ENCODE results near the gene MRPS34.
A peak's percentile ranks its signal among the peaks of the same experiment; 100 is the strongest.

Gene MRPS34

DNA sequence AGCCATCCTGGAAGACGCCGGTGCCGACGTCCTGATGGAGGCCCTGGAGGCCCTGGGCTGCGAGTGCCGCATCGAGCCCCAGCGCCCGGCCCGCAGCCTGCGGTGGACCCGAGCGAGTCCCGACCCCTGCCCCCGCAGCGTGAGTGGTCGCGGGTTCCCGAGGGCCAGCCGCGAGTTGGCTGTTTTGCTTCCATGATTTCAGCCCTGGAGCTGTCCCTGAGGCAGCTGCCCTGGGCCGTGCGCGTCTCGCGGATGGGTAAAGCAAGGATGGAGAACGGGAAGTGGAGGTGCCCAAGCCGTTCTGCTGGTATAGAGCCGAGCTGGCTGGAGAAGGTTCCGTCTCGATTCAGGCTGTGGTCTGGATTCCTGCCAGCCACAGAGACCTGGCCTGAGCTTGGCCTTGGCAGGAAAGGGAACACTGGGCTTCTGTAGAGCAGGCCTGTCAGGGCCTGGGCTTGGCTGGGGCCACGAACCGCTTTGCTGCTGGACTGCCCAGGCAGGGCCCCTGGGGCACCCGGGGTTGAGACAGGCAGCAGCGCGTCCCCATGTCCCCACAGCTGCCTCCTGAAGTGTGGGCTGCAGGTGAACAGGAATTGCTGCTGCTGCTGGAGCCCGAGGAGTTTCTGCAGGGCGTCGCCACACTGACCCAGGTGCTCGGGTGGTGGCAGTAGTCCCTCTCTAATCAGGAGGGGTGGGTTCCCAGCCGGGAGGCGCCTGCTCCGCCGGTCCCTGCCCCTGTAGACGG lies 941 bp upstream of the MRPS34 start:
- in situ Hi-C loops (cut with MboI; ENCODE audit: low pct_unique_long_range_greater_than_20kb, low sequenced_read_pairs): no loop called here
- DNase-seq: peak; percentile 48

DNA sequence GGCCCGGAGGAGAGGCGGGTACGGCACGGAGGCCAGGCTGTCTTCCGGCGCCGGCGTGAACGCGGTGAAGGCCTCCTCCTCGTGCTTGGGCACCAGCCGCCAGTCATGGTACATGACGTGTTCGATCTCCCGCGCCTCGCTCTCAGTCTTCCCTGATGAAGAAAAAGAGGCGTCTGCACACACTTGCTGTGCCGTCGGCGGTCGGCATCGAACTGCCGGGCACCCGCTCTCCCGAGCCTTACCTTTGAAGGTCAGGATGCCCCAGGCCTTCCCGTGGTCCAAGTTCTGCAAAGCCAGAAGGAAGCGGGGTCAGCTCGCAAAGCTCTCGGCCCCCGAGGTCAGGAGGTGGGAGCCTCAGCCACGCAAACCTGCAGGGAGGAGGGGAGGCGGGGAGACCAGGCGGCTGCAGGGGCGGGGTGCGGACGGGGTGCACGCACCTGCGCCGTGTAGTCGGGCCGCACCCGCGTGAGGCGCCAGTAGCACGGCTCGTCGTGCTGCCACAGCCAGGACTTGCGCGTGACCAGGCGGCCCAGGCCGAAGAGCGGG lies 499 bp downstream of the MRPS34 start, which contains the start of gene EME2:
EME2 (plus strand) TSS at position 449 of the 546 bp plus-strand sequence. CDS start 418 bp downstream, outside the sequence.
- DNase-seq: no peak
- in situ Hi-C loops (cut with MboI; ENCODE audit: low pct_unique_long_range_greater_than_20kb, low sequenced_read_pairs): no loop called here

DNA sequence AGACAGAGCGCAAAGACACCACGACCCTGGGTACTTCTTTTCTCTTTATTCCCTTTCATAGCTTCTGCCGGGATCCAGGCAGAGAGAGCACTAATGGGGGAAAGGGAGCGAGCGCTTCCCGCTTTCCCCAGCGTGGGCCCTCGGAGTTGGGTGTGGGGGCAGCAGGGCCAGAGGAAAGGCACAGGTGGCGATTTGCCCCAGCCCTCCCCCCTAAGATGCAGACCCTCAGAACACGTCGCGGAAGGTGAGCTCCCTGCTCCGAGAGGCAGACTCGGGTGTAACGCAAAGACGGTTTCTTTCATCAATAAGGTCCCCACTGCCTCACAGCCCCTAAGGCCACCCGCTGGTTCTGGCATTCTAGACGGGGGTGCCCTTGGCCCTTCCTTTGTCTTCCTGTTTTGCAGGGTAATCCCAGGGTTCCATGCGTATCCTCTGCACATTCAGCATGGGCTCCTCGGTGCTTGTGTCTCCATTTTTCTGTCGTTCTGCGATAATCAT lies 1.0 kb downstream of the MRPS34 start:
- in situ Hi-C loops (cut with MboI; ENCODE audit: low pct_unique_long_range_greater_than_20kb, low sequenced_read_pairs): no loop called here
- DNase-seq: peak; percentile 41

DNA sequence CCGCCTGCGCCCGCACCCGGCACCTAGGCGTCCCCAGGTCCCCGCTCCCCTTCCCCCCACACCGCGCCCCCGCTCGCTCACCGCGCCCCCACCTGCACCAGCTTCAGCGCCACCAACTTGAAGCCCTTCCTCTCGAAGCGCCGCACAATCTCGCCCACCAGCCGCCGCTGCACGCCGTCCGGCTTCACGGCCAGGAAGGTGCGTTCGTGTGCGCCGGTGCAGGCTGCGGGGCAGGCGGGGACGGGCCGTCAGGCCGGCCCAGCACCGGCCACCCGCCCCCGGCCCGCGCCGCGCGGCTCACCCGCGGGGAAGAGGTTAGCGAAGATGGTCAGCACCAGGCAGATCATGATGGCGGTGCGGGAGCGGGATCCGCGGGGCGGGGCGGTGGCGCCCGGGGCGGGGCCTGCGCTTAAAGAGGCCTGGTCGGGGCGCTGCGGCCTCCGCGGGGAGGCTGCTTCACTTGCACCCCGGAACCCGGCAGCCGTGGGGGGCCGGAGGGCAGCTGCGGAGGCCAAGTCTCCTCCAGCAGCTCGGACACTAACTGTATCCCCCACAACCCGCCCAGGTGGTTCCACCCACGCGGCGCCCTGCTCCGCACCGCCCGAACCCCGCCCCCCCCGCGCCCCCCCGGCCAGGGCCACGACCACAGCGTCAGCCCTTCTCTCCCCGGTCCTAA lies 1.6 kb downstream of the MRPS34 start, which contains the start of gene NME3:
NME3 (minus strand) TSS at position 356 of the 676 bp plus-strand sequence; CDS start at position 347, 9 bp downstream.
- peak; percentile 19 for DNase-seq
- in situ Hi-C loops (cut with MboI; ENCODE audit: low pct_unique_long_range_greater_than_20kb, low sequenced_read_pairs): no loop called here

DNA sequence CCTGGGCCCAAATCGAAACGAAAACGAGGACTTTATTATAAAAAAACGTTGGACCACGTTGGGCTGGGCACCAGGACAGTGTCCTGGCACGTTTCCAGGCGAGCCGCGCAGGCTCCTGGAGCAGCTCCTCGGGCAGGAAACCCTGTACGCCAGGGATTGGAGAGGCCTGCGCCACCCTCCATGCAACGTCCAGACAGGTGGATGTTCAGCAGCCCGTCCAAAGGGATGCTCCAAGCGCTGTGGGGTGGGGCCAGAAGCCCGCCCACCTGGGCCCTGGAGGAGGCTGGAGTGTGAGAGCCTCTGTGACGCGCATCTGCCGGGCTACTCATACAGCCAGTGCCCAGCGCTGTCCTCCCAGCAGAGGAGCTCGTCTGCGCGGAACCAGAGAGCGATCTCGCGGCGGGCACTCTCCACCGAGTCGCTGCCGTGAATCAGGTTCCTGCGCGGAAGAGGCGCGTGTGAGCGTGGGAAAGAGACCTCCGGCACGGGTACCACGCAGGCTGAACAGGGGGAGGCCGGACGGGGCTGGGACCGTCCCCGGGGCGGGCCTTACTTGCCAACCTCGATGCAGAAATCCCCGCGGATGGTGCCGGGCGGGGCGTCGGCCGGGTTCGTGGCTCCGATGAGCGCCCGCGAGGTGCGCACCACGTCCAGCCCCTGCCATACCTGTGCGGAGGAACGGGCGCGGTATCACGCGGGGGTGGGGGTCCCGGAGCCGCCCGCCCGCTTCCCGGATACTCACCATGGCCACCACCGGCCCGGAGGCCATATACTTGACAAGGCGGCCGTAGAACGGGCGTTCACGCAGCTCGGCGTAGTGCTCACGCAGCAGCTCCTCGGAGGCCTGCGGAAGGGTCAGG lies 2.4 kb downstream of the MRPS34 start:
- no peak for DNase-seq
- in situ Hi-C loops (cut with MboI; ENCODE audit: low pct_unique_long_range_greater_than_20kb, low sequenced_read_pairs): no loop called here

DNA sequence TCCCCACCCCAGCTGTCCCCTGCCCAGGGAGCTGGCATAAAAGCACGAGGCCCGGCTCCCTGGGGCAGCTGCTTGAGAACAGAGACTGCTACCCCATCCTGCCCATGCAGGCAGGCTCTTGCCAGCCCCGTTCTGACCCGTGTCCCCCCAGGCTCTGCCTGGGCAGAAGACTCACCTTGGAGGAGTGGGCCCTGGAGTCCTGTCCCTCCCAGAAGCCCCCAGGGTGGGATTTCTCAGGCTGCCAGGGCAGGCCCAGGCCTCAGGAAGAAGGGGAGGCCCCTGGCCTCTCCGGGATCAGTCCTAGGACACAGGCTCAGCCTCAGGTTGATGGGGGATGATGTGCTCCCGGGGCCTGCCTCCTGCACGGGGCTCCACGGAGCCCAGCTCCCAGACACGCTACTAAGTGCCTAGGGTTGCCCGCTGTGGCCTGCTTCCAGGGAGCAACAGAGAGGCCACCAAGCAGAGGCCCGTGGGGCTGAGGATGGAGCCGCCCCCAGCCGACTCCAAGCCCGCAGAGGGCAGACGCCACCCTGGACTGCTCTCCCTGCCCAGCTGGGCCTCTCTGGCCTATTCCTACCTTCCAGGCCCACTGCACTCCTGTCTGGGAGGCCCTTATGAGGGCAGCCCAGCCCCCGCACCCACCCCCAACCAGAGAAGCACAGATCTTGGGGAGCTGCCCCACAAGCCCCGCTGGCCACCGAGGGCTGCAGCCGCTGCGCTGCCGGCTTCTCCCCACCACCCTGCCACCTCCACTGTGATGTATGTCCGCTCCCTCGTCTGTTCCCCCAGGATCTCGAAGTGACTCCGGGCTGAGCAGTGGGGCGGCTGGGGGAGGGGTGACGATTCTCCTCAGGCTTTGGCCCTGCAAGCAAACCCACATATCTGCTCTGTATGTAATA lies 3.3 kb downstream of the MRPS34 start:
- in situ Hi-C loops (cut with MboI; ENCODE audit: low pct_unique_long_range_greater_than_20kb, low sequenced_read_pairs): no loop called here

DNA sequence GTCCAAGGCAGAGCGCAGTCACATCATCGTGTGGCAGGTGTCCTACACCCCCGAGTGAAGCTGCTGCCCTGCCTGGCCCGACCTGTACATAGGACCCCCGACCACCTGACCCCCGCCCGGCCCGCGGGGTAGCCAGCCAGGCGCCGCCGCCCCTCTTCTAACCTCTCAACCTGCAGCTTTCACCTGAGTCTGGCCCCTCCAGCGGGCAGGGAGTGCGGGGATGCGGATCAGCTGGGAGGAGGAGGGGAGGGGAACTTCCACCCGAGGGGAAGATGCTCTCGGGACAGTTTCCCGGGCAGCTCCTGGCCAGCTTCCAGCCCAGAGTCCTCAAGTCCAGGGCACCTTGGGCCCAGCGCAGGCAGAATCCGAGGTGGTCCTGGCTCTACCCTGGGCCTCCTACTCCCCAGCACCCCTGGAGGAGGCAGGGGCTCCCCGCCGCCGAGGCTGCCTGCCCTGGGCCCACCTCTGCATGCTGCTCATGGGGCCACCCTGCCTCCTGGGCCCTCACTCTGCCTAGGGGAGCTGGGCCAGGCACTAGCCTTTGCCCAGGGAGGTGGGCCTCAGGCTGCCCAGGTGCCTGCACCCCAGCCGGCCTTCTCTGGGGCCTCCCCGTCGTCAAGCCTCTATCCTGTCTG lies 4.0 kb downstream of the MRPS34 start:
- in situ Hi-C loops (cut with MboI; ENCODE audit: low pct_unique_long_range_greater_than_20kb, low sequenced_read_pairs): no loop called here

More for the DNA sequence above, 3.3 kb downstream of the MRPS34 start:
- no peak for DNase-seq

DNA sequence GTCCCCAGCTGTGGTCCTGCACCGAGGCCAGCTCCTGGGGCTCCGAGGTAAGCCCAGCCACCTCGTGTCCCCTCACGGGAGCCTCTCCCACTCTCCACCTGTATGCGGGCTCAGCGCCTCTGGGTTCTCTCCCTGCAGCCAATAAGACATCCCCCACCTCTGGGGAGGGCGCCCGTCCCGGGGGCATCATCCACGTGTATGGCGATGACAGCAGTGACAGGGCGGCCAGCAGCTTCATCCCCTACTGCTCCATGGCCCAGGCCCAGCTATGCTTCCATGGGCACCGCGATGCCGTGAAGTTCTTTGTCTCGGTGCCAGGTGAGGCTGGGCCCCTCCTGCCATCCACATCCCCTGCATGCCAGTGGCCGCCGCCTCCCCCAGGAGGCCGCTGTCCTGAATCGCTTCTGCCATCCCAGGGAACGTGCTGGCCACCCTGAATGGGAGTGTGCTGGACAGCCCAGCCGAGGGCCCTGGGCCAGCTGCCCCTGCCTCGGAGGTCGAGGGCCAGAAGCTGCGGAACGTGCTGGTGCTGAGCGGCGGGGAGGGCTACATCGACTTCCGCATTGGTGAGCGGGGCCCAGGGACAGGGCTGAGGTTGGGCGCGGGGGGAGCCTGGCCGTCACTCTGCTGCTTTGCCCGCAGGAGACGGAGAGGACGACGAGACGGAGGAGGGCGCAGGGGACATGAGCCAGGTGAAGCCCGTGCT lies 4.7 kb downstream of the MRPS34 start:
- in situ Hi-C loops (cut with MboI; ENCODE audit: low pct_unique_long_range_greater_than_20kb, low sequenced_read_pairs): no loop called here
- DNase-seq: no peak

More for the DNA sequence above, 4.0 kb downstream of the MRPS34 start:
- no peak for DNase-seq

DNA sequence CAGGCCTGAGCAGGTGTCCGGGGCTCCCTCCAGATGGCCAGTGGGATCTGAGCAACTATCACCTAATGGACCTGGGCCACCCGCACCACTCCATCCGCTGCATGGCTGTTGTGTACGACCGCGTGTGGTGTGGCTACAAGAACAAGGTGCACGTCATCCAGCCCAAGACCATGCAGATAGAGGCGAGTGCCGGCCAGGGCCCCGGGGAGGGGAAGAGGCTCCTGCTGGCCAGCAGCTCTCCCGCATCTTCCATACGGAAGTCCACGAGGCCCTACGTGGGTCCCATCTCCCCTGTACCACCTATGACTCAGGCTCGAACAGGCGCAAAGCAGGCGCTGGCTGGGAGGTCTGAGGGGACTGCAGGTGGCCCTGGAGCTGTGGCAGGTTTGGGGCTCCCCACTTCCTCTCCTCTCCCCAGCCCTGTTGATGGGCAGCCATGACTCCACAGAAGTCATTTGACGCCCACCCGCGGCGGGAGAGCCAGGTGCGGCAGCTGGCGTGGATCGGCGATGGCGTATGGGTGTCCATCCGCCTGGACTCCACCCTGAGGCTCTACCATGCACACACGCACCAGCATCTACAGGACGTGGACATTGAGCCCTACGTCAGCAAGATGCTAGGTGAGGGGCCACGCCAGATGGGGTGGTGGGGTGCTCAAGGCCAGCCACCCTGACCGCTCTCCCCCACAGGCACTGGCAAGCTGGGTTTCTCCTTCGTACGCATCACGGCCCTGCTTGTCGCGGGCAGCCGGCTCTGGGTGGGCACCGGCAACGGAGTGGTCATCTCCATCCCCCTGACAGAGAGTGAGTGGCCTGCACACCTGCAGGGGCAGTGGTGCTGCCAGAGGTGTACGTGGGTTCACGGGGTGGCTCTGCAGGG lies 5.6 kb downstream of the MRPS34 start:
- in situ Hi-C loops (cut with MboI; ENCODE audit: low pct_unique_long_range_greater_than_20kb, low sequenced_read_pairs): no loop called here
- no peak for DNase-seq

DNA sequence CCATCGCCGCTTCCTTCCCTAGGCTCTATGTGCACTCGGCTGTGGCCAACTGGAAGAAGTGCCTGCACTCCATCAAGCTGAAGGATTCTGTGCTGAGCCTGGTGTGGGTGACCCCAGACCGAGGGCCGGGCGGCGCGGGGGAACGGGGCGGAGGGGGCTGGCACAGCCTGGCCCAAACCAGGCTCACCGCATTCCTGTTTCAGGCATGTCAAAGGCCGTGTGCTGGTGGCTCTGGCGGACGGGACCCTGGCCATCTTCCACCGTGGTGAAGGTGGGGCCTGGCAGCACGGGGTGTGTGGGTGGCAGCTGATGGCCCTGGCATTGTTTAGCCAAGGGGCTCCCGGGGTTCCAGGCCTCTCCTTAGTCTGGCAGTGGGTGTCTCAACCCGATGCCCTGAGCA lies 6.2 kb downstream of the MRPS34 start:
- in situ Hi-C loops (cut with MboI; ENCODE audit: low pct_unique_long_range_greater_than_20kb, low sequenced_read_pairs): no loop called here
- DNase-seq: no peak

DNA sequence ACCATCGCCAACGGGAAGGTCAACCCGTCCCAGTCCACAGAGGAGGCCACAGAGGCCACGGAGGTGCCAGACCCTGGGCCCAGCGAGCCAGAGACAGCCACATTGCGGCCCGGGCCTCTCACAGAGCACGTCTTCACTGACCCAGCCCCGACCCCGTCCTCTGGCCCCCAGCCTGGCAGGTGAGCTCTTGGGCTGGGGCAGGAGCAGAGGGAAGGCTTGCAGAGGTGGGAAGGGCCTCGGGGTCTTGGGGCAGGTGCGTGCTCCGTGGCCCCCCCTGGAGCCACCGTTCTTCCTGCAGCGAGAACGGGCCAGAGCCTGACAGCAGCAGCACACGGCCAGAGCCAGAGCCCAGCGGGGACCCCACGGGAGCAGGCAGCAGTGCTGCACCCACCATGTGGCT lies 6.7 kb downstream of the MRPS34 start:
- DNase-seq: no peak
- in situ Hi-C loops (cut with MboI; ENCODE audit: low pct_unique_long_range_greater_than_20kb, low sequenced_read_pairs): no loop called here

DNA sequence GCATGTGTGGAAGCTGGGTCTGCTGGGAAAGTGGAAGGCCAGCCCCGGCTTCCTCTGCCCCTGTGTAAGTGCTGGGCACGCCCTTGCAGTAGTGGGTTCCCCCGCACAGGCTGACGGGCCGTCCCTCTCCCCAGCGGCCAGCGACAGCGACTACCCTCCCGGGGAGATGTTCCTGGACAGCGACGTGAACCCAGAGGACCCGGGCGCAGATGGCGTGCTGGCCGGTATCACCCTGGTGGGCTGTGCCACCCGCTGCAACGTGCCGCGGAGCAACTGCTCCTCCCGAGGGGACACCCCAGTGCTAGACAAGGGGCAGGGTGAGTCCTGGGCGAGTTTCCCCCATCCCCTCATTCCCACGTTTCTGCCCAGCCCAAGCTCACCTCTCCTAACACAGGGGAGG lies 7.1 kb downstream of the MRPS34 start:
- no peak for DNase-seq
- in situ Hi-C loops (cut with MboI; ENCODE audit: low pct_unique_long_range_greater_than_20kb, low sequenced_read_pairs): no loop called here

DNA sequence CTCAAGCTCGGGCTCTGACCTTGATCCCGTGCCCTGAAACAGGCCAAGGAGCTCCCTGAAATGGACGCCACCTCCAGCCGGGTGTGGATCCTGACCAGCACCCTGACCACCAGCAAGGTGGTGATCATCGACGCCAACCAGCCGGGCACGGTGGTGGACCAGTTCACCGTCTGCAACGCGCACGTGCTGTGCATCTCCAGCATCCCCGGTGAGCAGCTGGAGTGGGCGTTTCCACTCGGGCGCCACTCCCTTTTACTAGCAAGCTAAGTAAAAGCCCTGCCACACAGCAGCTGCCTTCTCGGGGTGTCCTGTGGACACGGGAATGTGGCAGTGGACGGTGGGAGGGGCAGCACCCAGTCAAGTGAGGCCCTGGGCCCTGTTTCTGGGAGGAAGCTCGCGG lies 8.0 kb downstream of the MRPS34 start:
- DNase-seq: no peak
- in situ Hi-C loops (cut with MboI; ENCODE audit: low pct_unique_long_range_greater_than_20kb, low sequenced_read_pairs): no loop called here

DNA sequence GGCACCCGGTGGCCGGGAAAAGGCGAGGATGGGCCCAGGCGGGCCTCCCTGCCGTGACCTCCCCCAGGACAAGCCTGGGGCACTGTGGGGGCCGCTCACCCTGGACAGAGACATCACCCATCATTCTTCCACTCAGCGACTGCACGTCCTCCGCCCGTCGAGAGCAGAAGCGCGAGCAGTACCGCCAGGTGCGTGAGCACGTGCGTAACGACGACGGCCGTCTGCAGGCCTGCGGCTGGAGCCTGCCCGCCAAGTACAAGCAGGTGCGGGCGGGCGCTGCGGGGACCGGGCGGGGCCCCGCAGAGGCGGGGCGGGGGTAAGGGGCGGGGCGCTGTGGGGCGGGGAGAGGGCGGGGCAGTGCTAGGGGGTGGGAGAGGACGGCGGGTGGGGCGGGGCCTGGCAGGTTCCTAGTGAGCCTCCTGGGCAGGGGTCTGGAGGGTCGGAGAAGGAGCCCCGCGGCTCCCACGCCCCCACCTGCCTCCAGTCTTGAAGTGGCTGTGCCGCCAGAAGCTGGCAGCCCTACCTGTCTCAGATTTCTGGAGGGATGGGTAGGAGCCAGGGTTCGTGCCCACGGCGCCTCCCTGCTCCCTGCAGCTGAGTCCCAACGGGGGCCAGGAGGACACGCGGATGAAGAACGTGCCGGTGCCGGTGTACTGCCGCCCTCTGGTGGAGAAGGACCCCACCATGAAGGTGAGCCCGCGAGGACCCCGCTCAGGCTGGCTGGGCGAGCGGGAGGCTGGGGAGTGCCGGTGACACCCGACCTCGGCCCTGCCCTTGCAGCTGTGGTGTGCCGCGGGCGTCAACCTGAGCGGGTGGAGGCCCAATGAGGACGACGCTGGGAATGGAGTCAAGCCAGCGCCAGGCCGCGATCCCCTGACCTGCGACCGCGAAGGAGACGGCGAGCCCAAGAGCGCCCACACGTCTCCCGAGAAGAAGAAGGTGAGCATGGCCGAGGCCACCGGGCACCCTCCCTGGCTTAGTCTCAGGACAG lies 9.1 kb downstream of the MRPS34 start:
- in situ Hi-C loops (cut with MboI; ENCODE audit: low pct_unique_long_range_greater_than_20kb, low sequenced_read_pairs): no loop called here
- DNase-seq: peak; percentile 23

DNA sequence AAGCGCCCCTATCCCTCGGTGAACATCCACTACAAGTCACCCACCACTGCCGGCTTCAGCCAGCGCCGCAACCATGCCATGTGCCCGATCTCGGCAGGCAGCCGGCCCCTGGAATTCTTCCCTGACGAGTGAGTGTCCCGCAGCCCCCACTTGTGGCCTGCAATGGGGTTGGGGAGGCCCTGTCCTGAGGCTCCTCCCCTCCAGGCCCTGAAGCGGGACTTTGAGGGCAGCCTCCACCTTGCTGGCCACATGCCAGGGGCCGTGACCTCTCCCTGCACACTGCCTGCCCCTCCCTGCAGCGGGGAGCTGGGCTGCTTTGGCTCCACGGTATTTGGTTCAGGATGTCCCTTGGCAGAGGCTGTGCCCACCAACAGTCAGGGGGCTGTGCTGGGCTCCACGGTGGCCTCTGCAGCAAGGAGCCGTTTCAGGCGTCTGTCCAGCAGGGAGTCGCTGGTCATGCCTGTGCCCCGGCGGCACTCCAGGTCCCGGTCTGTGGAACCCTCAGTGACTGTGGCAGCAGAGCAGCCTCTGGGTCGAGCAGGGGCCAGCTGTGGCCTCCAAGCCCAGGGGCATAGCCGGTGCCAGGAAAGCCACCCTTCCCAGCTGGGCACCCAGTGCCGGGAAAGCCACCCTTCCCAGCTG lies 9.9 kb downstream of the MRPS34 start:
- in situ Hi-C loops (cut with MboI; ENCODE audit: low pct_unique_long_range_greater_than_20kb, low sequenced_read_pairs): no loop called here
- DNase-seq: no peak
